LoVo (cell line): ENCODE results near the gene SMARCC1.
"Not testable (repeated sequence)": the region's sequence is repeated elsewhere in the genome, so short reads cannot be mapped to it uniquely, and the experiment has no call there.

Source experiments
- DNase-seq: peaks from one replicate; pipeline ENCODE4 v3.0.0-alpha.2; 2016; ENCODE audit warnings: low spot score

Gene SMARCC1

GRCh38 chr3:47781685-47782445 lies at the start of gene SMARCC1:
Gene SMARCC1, minus strand, starts transcription at chr3:47781893. Its CDS starts 96 bp downstream, at chr3:47781797.
- DNase-seq = peak; percentile 98

GRCh38 chr3:47829482-47829881 lies 47.8 kb upstream of the SMARCC1 start:
- DNase-seq = not testable (repeated sequence)

GRCh38 chr3:47825590-47825989 lies 43.9 kb upstream of the SMARCC1 start:
- DNase-seq = no peak

- DNase-seq = peak; percentile 89
Observed at GRCh38 chr3:47824541-47825473, 43.1 kb upstream of the SMARCC1 start.

- no peak for DNase-seq
Observed at GRCh38 chr3:47817609-47818008, 35.9 kb upstream of the SMARCC1 start.

GRCh38 chr3:47813551-47814177 lies 32.0 kb upstream of the SMARCC1 start:
- DNase-seq = no peak

- DNase-seq = no peak
Observed at GRCh38 chr3:47804577-47804976, 22.9 kb upstream of the SMARCC1 start.

- no peak for DNase-seq
Observed at GRCh38 chr3:47803480-47804025, 21.9 kb upstream of the SMARCC1 start.

GRCh38 chr3:47802734-47803479 lies 21.2 kb upstream of the SMARCC1 start, which contains the start of gene DHX30:
Gene DHX30, plus strand, starts transcription at chr3:47803138. Its CDS starts 7,546 bp downstream, at chr3:47810684.
- DNase-seq = peak; percentile 88

GRCh38 chr3:47799733-47800132 lies 18.0 kb upstream of the SMARCC1 start:
- no peak for DNase-seq

GRCh38 chr3:47794544-47794943 lies 12.9 kb upstream of the SMARCC1 start:
- no peak for DNase-seq

- no peak for DNase-seq
Observed at GRCh38 chr3:47792699-47793098, 11.0 kb upstream of the SMARCC1 start.

- DNase-seq = no peak
Observed at GRCh38 chr3:47791193-47791855, 9.6 kb upstream of the SMARCC1 start.

GRCh38 chr3:47783673-47784072 lies 2.0 kb upstream of the SMARCC1 start:
- no peak for DNase-seq

- DNase-seq = no peak
Observed at GRCh38 chr3:47782446-47783308, 984 bp upstream of the SMARCC1 start.

- DNase-seq = peak; percentile 43
Observed at GRCh38 chr3:47780741-47781684, 680 bp downstream of the SMARCC1 start.

- no peak for DNase-seq
Observed at GRCh38 chr3:47778746-47779145, 2.9 kb downstream of the SMARCC1 start.

GRCh38 chr3:47772788-47773187 lies 8.9 kb downstream of the SMARCC1 start:
- DNase-seq = no peak

- no peak for DNase-seq
Observed at GRCh38 chr3:47772047-47772446, 9.6 kb downstream of the SMARCC1 start.
